ENCODE results near the gene ITPA. TPM values are rescaled to one million over a fixed set of nuclear protein-coding genes. Genes with fewer than 3 reads are reported as not detected.

Gene ITPA
- total and polyA plus RNA-seq, 2 of the 13 experiments (the other 11 are each of a cell fraction or from before 2014, with no cell fraction given): 60.1 to 103 TPM

DNA sequence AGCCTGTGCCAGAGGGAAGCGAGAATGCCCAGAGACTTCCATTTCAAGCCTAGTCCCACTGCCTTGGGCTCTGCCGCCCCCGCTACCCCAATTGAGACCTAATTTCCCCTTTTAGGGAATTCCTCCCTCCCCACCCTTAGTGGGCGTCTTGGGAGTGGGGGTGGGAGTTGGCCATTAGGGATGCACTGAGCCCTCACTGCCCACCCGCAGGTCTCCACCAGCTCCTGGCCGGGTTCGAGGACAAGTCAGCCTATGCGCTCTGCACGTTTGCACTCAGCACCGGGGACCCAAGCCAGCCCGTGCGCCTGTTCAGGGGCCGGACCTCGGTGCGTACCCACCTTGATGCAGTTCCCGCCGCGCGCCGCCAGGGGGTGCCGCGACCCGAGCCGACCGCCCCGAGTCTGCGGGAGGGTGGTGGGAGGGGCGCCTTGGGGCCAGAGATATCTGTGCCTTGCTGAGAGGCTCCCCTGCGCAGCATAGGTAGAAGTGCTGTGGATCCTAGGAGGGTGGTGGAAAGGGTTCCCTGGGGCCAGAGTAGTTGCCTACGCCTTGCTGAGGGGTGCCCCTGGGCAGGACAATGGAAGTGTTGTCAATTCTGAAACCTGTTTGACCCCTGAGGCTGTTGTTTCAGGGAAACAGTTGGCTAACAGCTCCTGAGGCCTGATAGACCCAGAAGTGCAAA is 9.2 kb downstream of the ITPA start:
- Histone ChIP-seq H3K36me3 (replicated peaks in 1 of 2; ENCODE audit: control insufficient read depth in 1 of 2, insufficient read depth in 2 of 2, low read length in 2 of 2) (peaks cover 25 to 43% of the 10 kb centered on the region in 2 experiments), H3K4me1 (ENCODE audit: insufficient read depth, low read length) (peaks cover 56% of the 10 kb centered on the region), H4K20me1 (ENCODE audit: insufficient read depth, low read length) (no peaks in the 10 kb centered on the region), H3K9ac (ENCODE audit: insufficient read depth, low read depth, low read length) (0 out of 2 replicates have a peak overlapping the region, but pooled peaks have one; percentile 14), H3K9me3 (ENCODE audit: low read length) (no peaks in the 10 kb centered on the region), H3K27ac (ENCODE audit: extremely low read length, insufficient read depth, low read length) (peak overlapping the region; percentile 27), H3K4me2 (ENCODE audit: low read depth, low read length) (peak overlapping the region; percentile 64), H2AFZ (ENCODE audit: low read length) (no peak overlapping the region), H3K4me3 (replicated peaks in 1 of 3; ENCODE audit: insufficient read depth in 1 of 3, low read depth in 2 of 3, low read length in 3 of 3) (peak overlapping the region in 1 of 3 experiments; percentile 17; a peak in 1 of 6 replicates), H3K79me2 (ENCODE audit: insufficient read depth, low read length) (no peaks in the 10 kb centered on the region), H3K27me3 (ENCODE audit: control insufficient read depth in 1 of 2, insufficient read depth in 2 of 2, low read length in 2 of 2) (no peaks in the 10 kb centered on the region)
- ChIA-PET CTCF (ENCODE audit: low intra/inter-chr PET ratio, low total read pairs) (interaction anchor here (1.3 to 3.9 kb wide), 6 partner anchors 20 to 165 kb away, joined by 4 to 86 read pairs (median 6); partner anchors contain the start of gene SLC4A11), POLR2A (interaction anchor here (1.1 to 10.0 kb wide), 5 partner anchors 7 to 31 kb away, joined by 3 to 149 read pairs (median 8); partner anchors contain the start of gene ITPA)
- in situ Hi-C loops (cut with HindIII; ENCODE audit: extremely low pct_ligation_motif_present, low pct_unique_long_range_greater_than_20kb) (loop anchor here (5.0 kb wide), 1 partner anchor 34 kb away; no protein-coding TSS in a partner anchor), intact Hi-C loops (cut with micrococcal nuclease; ENCODE audit: unreplicated experiment) (loop anchor here (1.0 kb wide), 3 partner anchors 32 to 98 kb away; no protein-coding TSS in a partner anchor)
- peak; percentile 75 for DNase-seq (ENCODE audit: low spot score)
- FAIRE-seq: peak; percentile 48
- BruUV-seq (replicated peaks): no TSS peak
- ATAC-seq: peak; percentile 74
- WGBS (ENCODE audit: low lambda C conversion rate): 36% methylated on average over 14 of the region's 30 CpGs
- peak; percentile 80; the same call in 1 of the 2 replicates for TF ChIP-seq MIER3 (CRISPR knock-in tag; IDR thresholded peaks at IDR 0.05; ENCODE audit: borderline replicate concordance)
- TF ChIP-seq ZFP36L1 (CRISPR knock-in tag; IDR thresholded peaks at IDR 0.05): no peak
- TF ChIP-seq, protein P1, sequence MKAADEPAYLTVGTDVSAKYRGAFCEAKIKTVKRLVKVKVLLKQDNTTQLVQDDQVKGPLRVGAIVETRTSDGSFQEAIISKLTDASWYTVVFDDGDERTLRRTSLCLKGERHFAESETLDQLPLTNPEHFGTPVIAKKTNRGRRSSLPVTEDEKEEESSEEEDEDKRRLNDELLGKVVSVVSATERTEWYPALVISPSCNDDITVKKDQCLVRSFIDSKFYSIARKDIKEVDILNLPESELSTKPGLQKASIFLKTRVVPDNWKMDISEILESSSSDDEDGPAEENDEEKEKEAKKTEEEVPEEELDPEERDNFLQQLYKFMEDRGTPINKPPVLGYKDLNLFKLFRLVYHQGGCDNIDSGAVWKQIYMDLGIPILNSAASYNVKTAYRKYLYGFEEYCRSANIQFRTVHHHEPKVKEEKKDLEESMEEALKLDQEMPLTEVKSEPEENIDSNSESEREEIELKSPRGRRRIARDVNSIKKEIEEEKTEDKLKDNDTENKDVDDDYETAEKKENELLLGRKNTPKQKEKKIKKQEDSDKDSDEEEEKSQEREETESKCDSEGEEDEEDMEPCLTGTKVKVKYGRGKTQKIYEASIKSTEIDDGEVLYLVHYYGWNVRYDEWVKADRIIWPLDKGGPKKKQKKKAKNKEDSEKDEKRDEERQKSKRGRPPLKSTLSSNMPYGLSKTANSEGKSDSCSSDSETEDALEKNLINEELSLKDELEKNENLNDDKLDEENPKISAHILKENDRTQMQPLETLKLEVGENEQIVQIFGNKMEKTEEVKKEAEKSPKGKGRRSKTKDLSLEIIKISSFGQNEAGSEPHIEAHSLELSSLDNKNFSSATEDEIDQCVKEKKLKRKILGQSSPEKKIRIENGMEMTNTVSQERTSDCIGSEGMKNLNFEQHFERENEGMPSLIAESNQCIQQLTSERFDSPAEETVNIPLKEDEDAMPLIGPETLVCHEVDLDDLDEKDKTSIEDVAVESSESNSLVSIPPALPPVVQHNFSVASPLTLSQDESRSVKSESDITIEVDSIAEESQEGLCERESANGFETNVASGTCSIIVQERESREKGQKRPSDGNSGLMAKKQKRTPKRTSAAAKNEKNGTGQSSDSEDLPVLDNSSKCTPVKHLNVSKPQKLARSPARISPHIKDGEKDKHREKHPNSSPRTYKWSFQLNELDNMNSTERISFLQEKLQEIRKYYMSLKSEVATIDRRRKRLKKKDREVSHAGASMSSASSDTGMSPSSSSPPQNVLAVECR (CRISPR knock-in tag; IDR thresholded peaks at IDR 0.05; ENCODE audit: borderline replicate concordance): peak; percentile 69; the same call in 1 of the 2 replicates
- no peak for TF ChIP-seq ZNF549 (CRISPR knock-in tag; IDR thresholded peaks at IDR 0.05)
- no peak for TF ChIP-seq CEBPB (IDR thresholded peaks at IDR 0.05; ENCODE audit: borderline replicate concordance, low read depth, low read length)
- TF ChIP-seq BCL3 (CRISPR knock-in tag; IDR thresholded peaks at IDR 0.05): peak; percentile 77
- peak; percentile 67; the same call in 1 of the 2 replicates for TF ChIP-seq ZC3H13 (CRISPR knock-in tag; IDR thresholded peaks at IDR 0.05)
- TF ChIP-seq KDM2A (CRISPR knock-in tag; IDR thresholded peaks at IDR 0.05; ENCODE audit: borderline replicate concordance, low read depth): peak; percentile 99
- TF ChIP-seq ZBTB34 (CRISPR knock-in tag; IDR thresholded peaks at IDR 0.05): peak; percentile 72
- TF ChIP-seq ZNF598 (CRISPR knock-in tag; IDR thresholded peaks at IDR 0.05; ENCODE audit: borderline replicate concordance): peak; percentile 69; the same call in 1 of the 2 replicates
- TF ChIP-seq RBAK (CRISPR knock-in tag; IDR thresholded peaks at IDR 0.05): peak; percentile 38; the same call in 1 of the 2 replicates
- TF ChIP-seq ZNF724P (CRISPR knock-in tag; IDR thresholded peaks at IDR 0.05; ENCODE audit: borderline replicate concordance): peak; percentile 71; the same call in 1 of the 2 replicates
- no peak for TF ChIP-seq NFE2 (CRISPR knock-in tag; IDR thresholded peaks at IDR 0.05)
- no peak for TF ChIP-seq FOXM1 (CRISPR knock-in tag; IDR thresholded peaks at IDR 0.05)
- peak; percentile 63; the same call in 1 of the 2 replicates for TF ChIP-seq BCL6 (CRISPR knock-in tag; IDR thresholded peaks at IDR 0.05)
- no peak for TF ChIP-seq SMYD3 (CRISPR knock-in tag; IDR thresholded peaks at IDR 0.05)
- TF ChIP-seq MXD4 (CRISPR knock-in tag; IDR thresholded peaks at IDR 0.05): peak; percentile 69; the same call in 1 of the 2 replicates

All from HepG2 (cell line).